T47D (cell line): Measurements from ENCODE around the gene PCDHGB1.
"Not testable (repeated sequence)": the region's sequence is repeated elsewhere in the genome, so short reads cannot be mapped to it uniquely, and the experiment has no call there.

Experiments used
- DNase-seq, 2 experiments: peaks; one replicate each; pipeline versions ENCODE4 v3.0.0 to v3.0.0-alpha.2; 2011 to 2012; ENCODE audit warnings: low read depth in 1 of 2, low spot score in 1 of 2
- JUND ChIP-seq: IDR thresholded peaks from 2 replicates; pipeline ENCODE4 v1.6.1; 2012; ENCODE audit warnings: low read depth
- in situ Hi-C: cut with HindIII; loops from 2 replicates; pipeline ENCODE4 v1.10.0; 2016; ENCODE audit warnings: low sequenced_read_pairs, low pct_unique_long_range_greater_than_20kb

The PCDHGB1 gene

DNA sequence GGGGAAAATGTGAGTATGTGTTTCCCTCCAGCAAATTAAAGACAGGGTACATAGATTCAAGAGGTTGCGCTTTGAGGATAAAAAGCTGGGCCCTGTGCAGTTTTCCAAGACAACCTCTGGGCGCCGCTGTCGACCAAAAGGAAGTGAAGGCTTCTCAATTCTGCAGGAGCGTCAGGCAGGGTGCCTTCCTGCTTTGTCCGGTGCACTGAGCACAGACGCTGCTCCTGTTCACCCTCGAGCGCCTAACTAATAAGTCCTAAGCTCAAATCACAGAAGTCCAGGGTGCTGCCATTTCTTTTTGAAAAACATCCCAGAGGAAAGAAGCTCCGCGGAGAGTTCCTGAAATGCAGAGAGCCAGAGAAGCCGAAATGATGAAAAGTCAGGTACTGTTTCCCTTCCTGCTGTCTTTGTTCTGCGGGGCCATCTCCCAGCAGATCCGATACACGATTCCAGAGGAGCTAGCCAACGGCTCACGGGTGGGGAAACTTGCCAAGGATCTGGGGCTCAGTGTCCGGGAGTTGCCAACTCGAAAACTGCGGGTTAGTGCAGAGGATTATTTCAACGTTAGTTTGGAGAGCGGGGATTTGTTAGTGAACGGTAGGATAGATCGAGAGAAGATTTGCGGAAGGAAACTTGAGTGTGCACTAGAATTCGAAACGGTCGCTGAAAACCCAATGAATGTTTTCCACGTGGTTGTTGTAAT, at the start of gene PCDHGB1:
TSS of gene PCDHGB1 (plus strand) at position 183 of the 703 bp plus-strand sequence. CDS start at position 345, 162 bp downstream.
- DNase-seq, result peak; percentile 95 to 96
- no peak for TF ChIP-seq JUND
- in situ Hi-C loops, result no loop called here

DNA sequence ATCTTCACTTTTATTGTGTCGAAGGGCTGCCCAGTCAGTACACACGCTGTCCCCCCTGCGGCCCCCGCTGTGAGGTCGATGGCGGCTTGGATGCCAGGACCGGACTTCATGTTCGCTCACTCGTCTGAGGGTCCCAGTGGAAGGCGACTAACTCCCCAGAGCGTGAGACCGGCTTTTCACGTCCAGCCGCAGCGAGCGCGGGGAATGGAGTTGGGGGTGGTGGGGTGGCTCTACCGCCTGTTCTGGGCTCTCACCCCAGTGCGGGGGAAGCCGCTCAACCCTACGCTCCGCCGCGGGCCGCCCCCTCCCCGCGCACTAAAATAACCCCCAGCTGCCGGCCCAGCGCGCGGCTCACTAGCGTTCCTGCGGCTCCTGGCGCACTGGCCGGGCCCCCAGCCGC, 46.1 kb upstream of the PCDHGB1 start, which contains the start of gene SLC25A2:
TSS of gene SLC25A2 (minus strand) at position 294 of the 400 bp plus-strand sequence. CDS start at position 110, 184 bp downstream.
- in situ Hi-C loops, result no loop called here
- no peak for TF ChIP-seq JUND
- no peak for DNase-seq

GRCh38 chr5:141306630-141307029, 43.3 kb upstream of the PCDHGB1 start:
- DNase-seq, result no peak

GRCh38 chr5:141313711-141314110, 36.2 kb upstream of the PCDHGB1 start:
- DNase-seq, result no peak
- in situ Hi-C loops, result no loop called here
- no peak for TF ChIP-seq JUND

More at GRCh38 chr5:141306630-141307029, 43.3 kb upstream of the PCDHGB1 start:
- in situ Hi-C loops, result no loop called here
- no peak for TF ChIP-seq JUND

DNA sequence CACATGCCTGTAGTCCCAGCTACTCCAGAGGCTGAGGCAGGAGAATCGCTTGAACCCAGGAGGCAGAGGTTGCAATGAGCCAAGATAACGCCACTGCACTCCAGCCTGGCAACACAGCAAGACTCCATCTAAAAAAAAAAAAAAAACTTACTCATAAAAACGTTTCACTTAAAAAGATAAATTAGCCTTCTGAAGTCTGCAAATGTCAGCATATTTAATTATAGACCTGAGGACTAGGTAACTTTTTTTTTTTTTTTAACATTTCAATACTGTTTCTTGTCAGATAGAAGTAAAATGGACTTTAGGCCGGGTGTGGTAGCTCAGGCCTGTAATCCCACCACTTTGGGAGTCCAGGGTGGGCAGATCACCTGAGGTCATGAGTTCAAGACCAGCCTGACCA, 32.9 kb upstream of the PCDHGB1 start:
- in situ Hi-C loops, DNase-seq: not testable (repeated sequence)

- DNase-seq, result no peak
- no peak for TF ChIP-seq JUND
- in situ Hi-C loops, result no loop called here
These were observed 30.7 kb upstream of the PCDHGB1 start for GRCh38 chr5:141319202-141319601.

GRCh38 chr5:141319699-141320098, 30.2 kb upstream of the PCDHGB1 start:
- in situ Hi-C loops, result no loop called here
- TF ChIP-seq JUND, result no peak
- no peak for DNase-seq

DNA sequence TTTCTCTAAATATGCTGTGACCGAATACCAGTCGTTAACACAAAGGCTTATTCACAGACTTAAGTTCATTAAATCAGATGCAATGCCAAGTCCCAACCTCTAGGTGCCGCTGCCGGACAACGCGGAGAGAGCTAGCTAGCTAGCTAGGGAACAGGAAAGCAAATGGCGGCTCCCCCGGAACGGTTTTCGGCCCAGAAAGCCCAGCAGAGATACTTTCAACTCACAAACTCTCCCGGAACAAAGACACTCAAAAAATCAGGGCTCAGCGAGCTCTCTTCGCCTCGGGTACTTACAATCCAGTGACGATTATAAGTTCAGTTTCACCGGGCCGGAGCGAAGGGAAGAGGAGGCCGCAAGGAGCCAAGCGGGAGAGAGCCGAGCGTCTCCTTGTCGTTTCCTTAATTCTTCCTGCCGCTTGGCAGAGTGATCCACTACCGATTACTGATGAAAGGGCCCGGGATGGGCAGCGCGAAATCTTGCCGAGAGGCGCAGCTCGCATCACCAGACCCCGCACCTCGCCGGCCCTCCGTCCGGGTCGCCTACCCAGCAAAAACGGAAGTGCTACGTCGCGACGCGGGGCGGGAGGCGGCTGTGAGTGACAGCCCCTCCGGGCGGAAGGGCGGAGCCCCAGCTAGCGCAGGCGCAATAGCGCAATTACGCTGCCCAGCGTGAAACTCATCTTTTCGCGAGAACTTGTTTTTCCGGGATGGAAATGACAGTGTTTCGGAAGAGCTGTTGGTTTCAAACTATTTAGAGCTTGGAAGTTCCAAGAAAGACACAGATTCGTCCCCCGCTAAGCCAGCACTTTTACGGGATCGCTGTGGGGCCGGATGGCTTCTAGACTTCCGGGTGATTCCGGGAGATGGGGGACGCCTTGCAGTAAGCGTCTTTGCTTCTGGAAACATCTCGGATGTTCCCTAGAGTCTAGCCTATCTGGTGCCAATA, 29.4 kb upstream of the PCDHGB1 start, which contains the start of gene TAF7:
TSS of gene TAF7 (minus strand) at position 560 of the 945 bp plus-strand sequence. CDS start 740 bp downstream, outside the sequence.
- in situ Hi-C loops, result no loop called here
- no peak for TF ChIP-seq JUND
- DNase-seq, result peak; percentile 80 to 98

DNA sequence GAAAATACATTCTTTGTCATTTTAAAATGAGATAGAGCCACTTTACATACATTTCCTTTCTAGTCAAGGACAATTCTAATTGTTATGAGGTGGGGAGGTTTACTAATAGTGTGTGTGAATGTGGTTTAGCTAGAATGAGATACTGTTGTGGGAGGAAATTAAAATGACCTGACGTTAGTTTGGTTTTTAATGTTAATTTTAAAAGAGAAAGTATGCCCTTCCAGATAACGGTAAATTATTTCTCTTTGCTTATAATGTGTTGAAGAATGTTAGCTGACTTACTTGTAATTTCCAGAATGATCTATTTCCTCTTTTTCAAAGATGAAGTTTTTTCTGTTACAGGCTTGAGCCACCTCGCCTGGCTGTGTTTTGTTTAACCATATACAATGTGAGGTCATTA, 27.6 kb upstream of the PCDHGB1 start:
- in situ Hi-C loops, result no loop called here
- no peak for TF ChIP-seq JUND
- DNase-seq, result no peak

GRCh38 chr5:141326088-141326854, 23.6 kb upstream of the PCDHGB1 start:
- in situ Hi-C loops, result no loop called here
- TF ChIP-seq JUND, result no peak
- DNase-seq, result peak; percentile 67 to 91

- TF ChIP-seq JUND, result no peak
- DNase-seq, result no peak
- in situ Hi-C loops, result no loop called here
These were observed 21.7 kb upstream of the PCDHGB1 start for GRCh38 chr5:141328231-141328630.
